ENCODE results near the gene POLH.
"Not testable (repeated sequence)": the region's sequence is repeated elsewhere in the genome, so short reads cannot be mapped to it uniquely, and the experiment has no call there.

Gene POLH

DNA sequence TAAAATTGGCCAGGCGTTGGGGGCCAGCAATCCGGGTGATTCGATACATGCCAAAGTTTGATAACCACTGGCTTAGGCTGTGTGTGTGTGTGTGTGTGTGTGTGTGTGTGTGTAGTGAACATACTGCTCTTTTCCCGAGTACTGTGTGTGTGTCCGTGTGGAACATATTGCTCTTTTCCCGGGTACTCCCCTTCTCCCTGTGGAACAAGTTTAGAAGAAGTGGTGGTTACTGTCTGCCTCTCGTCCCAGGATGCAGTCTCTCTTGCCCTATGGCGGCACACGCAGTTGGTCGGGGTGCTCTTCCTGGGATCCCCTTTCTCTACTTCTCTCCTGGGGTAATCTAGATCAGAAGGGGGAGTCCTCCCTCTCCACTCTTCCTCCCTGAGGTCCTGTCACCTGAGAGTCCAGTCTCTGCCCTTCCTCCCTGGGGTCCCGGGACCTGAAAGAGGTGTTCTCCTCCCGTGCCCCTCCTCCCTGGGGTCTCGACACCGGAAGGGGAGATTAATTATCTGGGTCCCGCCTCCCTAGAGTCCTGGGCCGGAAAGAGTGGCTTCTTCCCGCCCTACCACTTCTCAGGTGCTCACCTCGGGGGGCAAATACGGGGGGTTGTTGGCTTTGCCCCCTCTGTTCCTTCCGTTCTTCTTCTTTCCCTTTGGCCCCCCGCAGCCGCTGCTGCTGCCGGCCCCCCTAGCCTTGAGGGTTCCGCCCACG lies 52.6 kb downstream of the POLH start:
- TF ChIP-seq CTCF (IDR thresholded peaks at IDR 0.05; ENCODE audit: low read depth, low read length): no peak
- peak overlapping the region; percentile 99 for H3K4me3 ChIP-seq (ENCODE audit: low read depth, low read length)

DNA sequence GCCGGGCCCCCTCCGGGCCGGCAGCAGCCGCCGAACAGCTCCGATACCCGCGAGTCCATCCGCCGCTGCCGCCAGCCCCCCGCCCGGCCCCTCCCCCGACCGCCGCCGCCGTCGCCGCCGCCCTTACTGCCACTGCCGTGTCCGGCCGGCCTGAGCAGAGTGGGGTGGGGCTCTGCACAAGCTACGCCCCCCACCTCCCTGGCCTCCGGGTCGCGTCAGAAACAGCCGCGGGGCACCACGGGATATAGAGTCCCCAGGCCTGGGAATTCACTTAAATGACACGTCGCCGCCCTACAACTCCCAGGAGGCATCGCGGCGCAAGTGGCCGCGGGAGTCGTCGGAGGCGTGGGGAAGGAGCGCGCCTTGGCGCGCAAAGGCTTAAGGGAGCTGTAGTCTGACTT lies 53.1 kb downstream of the POLH start, which contains the start of gene GTPBP2:
Gene GTPBP2 (minus strand): TSS at position 161 of the 401 bp plus-strand sequence. CDS start 102 bp downstream, at position 59.
- H3K4me3 ChIP-seq (ENCODE audit: low read depth, low read length): peak within 1 kb of the TSS; percentile 99
- TF ChIP-seq CTCF (IDR thresholded peaks at IDR 0.05; ENCODE audit: low read depth, low read length): no peak

DNA sequence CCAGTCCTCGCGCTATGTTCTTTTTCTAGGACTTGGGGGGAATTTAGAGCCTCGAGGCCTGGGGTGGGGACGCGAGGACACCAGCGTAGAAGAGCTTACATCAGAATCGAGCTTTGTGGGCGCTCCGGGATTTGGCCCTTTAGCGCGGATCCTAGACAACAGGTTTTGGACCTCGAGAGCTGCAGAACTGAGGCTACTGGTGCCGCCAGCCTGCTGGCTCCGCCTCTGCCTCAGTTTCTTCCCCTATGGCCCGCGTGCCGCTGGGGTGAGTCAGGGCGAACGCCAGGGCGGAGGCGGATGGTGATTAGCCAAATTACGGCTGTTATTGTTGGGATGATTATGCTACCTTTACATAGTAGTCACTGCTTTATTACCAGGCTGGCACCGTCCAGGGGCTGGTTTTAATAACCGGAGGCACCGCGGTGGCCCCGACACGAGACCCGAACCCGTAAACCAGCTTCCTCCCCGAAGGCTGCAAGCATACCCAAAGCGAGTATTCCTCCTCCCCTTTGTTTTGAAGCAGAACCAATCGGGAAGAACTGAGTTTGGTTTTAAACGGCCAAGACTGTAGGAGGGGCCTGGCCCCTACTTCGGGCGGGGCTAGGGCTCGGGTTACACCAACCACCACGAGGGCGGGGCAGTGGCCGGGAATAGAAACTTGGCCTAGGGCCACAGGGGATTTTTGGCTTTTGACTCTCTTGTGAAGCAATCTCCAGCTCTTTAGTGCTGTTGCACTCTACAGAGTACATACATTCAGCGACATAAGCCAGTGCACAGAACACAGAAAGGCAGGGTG lies 53.7 kb downstream of the POLH start:
- TF ChIP-seq CTCF (IDR thresholded peaks at IDR 0.05; ENCODE audit: low read depth, low read length): no peak
- peak overlapping the region; percentile 77 for H3K4me3 ChIP-seq (ENCODE audit: low read depth, low read length)

DNA sequence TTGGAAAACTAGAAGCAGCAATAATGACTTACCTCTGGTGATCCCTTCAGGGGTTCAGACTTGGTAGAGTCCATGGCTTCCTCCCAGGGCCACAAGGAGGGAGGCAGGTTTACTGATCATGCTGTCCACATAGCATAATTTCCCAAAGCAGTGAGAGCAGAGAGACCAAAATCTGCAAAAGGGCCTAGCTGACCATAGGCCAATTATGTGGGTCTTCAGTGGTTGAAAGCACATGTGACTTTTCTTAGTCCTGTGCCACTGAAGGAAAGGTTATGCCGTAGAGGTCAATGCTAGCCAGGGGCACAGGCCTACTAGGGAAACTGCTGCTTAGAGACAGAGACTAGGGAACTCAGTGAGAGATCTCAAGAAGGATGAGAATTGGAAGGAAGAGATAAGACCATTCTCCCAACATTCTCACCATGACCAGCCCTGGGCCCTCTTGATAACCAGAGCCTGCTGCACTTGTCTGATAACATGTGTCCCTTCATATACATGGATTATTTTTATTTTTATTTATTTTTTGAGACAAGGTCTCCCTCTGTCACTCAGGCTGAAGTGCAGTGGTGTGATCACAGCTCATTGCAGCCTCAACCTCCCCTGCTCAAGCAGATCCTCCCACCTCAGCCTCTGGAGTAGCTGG lies 55.1 kb downstream of the POLH start:
- TF ChIP-seq CTCF (IDR thresholded peaks at IDR 0.05; ENCODE audit: low read depth, low read length): no peak
- no peak overlapping the region for H3K4me3 ChIP-seq (ENCODE audit: low read depth, low read length)

DNA sequence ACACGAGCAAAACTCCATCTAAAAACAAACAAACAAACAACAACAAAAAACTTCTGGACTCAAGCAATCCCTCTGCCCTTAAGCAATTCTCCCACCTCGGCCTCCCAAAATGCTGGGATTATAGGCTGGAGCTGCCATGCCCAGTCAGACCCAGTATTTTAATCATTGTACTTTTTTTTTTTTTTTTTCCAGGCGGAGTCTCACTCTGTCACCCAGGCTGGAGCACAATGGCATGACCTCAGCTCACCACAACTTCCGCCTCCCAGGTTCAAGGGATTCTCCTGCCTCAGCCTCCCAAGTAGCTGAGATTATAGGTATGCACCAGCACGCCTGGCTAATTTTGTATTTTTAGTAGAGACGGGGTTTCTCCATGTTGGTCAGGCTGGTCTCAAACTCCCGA lies 57.0 kb downstream of the POLH start:
- not testable (repeated sequence) for H3K4me3 ChIP-seq (ENCODE audit: low read depth, low read length)

DNA sequence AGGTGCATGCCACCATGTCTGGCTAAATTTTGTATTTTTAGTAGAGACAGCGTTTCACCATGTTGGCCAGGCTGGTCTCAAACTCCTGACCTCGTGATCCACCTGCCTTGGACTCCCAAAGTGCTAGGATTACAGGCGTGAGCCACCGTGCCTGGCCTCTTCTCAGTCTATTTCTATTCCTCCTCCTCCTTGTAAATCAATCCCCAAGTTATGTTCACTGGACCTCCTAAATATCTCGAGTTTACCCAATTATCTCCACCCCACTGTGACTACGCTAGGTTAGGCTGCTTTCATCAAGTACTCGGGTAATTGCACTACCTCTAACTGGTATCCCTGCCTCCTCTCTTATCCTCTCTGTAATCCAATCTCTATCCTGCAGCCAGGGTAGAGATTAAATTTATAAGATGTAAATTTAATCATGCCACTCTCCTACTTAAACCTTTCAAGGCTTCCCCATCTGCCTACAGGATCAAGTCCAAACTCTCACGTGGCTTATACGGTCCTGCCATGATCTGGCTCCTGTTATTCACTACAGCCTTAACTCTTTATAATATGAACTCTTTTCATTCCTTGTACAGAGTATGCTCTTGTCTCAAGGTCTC lies 58.8 kb downstream of the POLH start:
- no peak for TF ChIP-seq CTCF (IDR thresholded peaks at IDR 0.05; ENCODE audit: low read depth, low read length)
- H3K4me3 ChIP-seq (ENCODE audit: low read depth, low read length): no peak overlapping the region

GRCh38 chr6:43635387-43636307 lies 59.7 kb downstream of the POLH start, which contains the start of gene MAD2L1BP:
TSS of gene MAD2L1BP (plus strand) at chr6:43635840. CDS start at chr6:43635876, 36 bp downstream.
- no peak for TF ChIP-seq CTCF (IDR thresholded peaks at IDR 0.05; ENCODE audit: low read depth, low read length)
- peak within 1 kb of the TSS; percentile 94 for H3K4me3 ChIP-seq (ENCODE audit: low read depth, low read length)

Data from WI38 (cell line).